GM23338 (cell line): ENCODE results near the gene ZBTB20. TPM values are rescaled to one million over a fixed set of nuclear protein-coding genes. Genes with fewer than 3 reads are reported as not detected.

ENCODE experiments used
- ATAC-seq: fragments of 200-7000 bp; cut with Tn5 transposase; 3 replicates; pipeline ENCODE4 v1.9.1; 2020
- DNase-seq: peaks from one replicate; pipeline ENCODE4 v3.0.0-alpha.2; 2015; ENCODE audit warnings: low spot score
- H2AFZ ChIP-seq: fragments of 200-600 bp; sonication (generic); 2 replicates; pipeline ENCODE4 v1.8.0; 2016; ENCODE audit warnings: antibody characterized with exemption, mild to moderate bottlenecking, moderate library complexity
- H3F3A ChIP-seq: fragments of 200-600 bp; sonication (generic); replicated peaks from 2 replicates; pipeline ENCODE4 v1.8.0; 2017; ENCODE audit warnings: antibody characterized with exemption, mixed run types, low read depth
- H3K27ac ChIP-seq: fragments of 200-600 bp; sonication (generic); 2 replicates; pipeline ENCODE4 v1.6.1; 2016; ENCODE audit warnings: low read depth
- H3K27me3 ChIP-seq: fragments of 200-600 bp; sonication (generic); 2 replicates; pipeline ENCODE4 v1.8.0; 2016; ENCODE audit warnings: mild to moderate bottlenecking, mixed run types, moderate library complexity; ENCODE audit not compliant: insufficient read depth
- H3K36me3 ChIP-seq: fragments of 200-600 bp; sonication (generic); 2 replicates; pipeline ENCODE4 v1.8.0; 2016; ENCODE audit warnings: mild to moderate bottlenecking; ENCODE audit not compliant: insufficient read depth
- H3K4me1 ChIP-seq: fragments of 200-600 bp; sonication (generic); 2 replicates; pipeline ENCODE4 v1.8.0; 2016; ENCODE audit warnings: mild to moderate bottlenecking, moderate library complexity; ENCODE audit not compliant: insufficient read depth
- H3K4me2 ChIP-seq: fragments of 200-600 bp; sonication (generic); 2 replicates; pipeline ENCODE4 v1.7.1; 2017; ENCODE audit warnings: mixed run types
- H3K4me3 ChIP-seq: fragments of 200-600 bp; sonication (generic); 2 replicates; pipeline ENCODE4 v1.6.1; 2016; ENCODE audit warnings: mixed run types
- H3K79me2 ChIP-seq: fragments of 200-600 bp; sonication (generic); replicated peaks from 2 replicates; pipeline ENCODE4 v1.8.0; 2017; ENCODE audit warnings: mild to moderate bottlenecking; ENCODE audit not compliant: insufficient read depth
- H3K9me2 ChIP-seq: fragments of 200-600 bp; sonication (generic); 2 replicates; pipeline ENCODE4 v1.8.0; 2017; ENCODE audit not compliant: insufficient read depth
- H4K20me1 ChIP-seq: fragments of 200-600 bp; sonication (generic); replicated peaks from 2 replicates; pipeline ENCODE4 v1.8.0; 2017; ENCODE audit warnings: mild to moderate bottlenecking; ENCODE audit not compliant: insufficient read depth
- H3K27ac Mint-ChIP-seq: 2 replicates; pipeline ENCODE4 v1.8.0; 2020; ENCODE audit warnings: inconsistent platforms, mild to moderate bottlenecking, moderate library complexity, mixed read lengths
- H3K27me3 Mint-ChIP-seq: 3 replicates; pipeline ENCODE4 v1.8.0; 2022; ENCODE audit warnings: low read depth, mild to moderate bottlenecking, moderate library complexity, mixed read lengths, inconsistent platforms; ENCODE audit not compliant: insufficient read depth, poor library complexity
- H3K36me3 Mint-ChIP-seq: 3 replicates; pipeline ENCODE4 v1.8.0; 2021; ENCODE audit warnings: low read depth, mild to moderate bottlenecking, inconsistent platforms, moderate library complexity, mixed read lengths
- H3K4me1 Mint-ChIP-seq: 3 replicates; pipeline ENCODE4 v1.8.0; 2020; ENCODE audit warnings: mild to moderate bottlenecking, inconsistent platforms, mixed read lengths
- H3K4me3 Mint-ChIP-seq: 3 replicates; pipeline ENCODE4 v1.8.0; 2021; ENCODE audit warnings: moderate library complexity, mild to moderate bottlenecking, inconsistent platforms, mixed read lengths
- H3K9me3 Mint-ChIP-seq: 3 replicates; pipeline ENCODE4 v1.8.0; 2020; ENCODE audit warnings: moderate library complexity, mild to moderate bottlenecking, inconsistent platforms, mixed read lengths
- CREB1 ChIP-seq: fragments of 250-450 bp; sonication (Bioruptor Pico); IDR thresholded peaks from 2 replicates; pipeline ENCODE4 v1.5.0; 2020; ENCODE audit warnings: low read depth, mild to moderate bottlenecking, moderate library complexity
- CTCF ChIP-seq, 2 experiments: fragments of 200-600 bp in 1 of 2; sonication (generic) in 1 of 2; conservative IDR thresholded peaks; 2 replicates each; pipeline versions ENCODE4 v1.5.1 to v1.6.1; 2016 to 2017; ENCODE audit warnings: antibody characterized with exemption in 2 of 2, low read depth in 2 of 2, mild to moderate bottlenecking in 2 of 2, moderate library complexity in 1 of 2
- ETS1 ChIP-seq: IDR thresholded peaks from 2 replicates; pipeline ENCODE4 v1.6.1; 2016; ENCODE audit warnings: antibody characterized with exemption
- EZH2 ChIP-seq: fragments of 200-600 bp; sonication (generic); IDR thresholded peaks from one replicate; pipeline ENCODE4 v1.8.0; 2017; ENCODE audit warnings: antibody characterized with exemption, mild to moderate bottlenecking, low read depth; ENCODE audit not compliant: unreplicated experiment
- EZH2phosphoT487 ChIP-seq: fragments of 200-600 bp; sonication (generic); IDR thresholded peaks from one replicate; pipeline ENCODE4 v1.8.1; 2018; ENCODE audit warnings: antibody characterized with exemption; ENCODE audit not compliant: unreplicated experiment
- JUNB ChIP-seq: IDR thresholded peaks from one replicate; pipeline ENCODE4 v1.6.1; 2016; ENCODE audit warnings: antibody characterized with exemption; ENCODE audit not compliant: unreplicated experiment
- NANOG ChIP-seq: IDR thresholded peaks from 2 replicates; pipeline ENCODE4 v1.6.1; 2016; ENCODE audit warnings: antibody characterized with exemption, borderline replicate concordance
- POLR2AphosphoS5 ChIP-seq: IDR thresholded peaks from 2 replicates; pipeline ENCODE4 v1.6.1; 2016; ENCODE audit warnings: antibody characterized with exemption, low read depth
- REST ChIP-seq: IDR thresholded peaks from one replicate; pipeline ENCODE4 v1.6.1; 2018; ENCODE audit warnings: antibody characterized with exemption; ENCODE audit not compliant: unreplicated experiment
- STAT1 ChIP-seq: IDR thresholded peaks from one replicate; pipeline ENCODE4 v1.6.1; 2016; ENCODE audit warnings: antibody characterized with exemption; ENCODE audit not compliant: unreplicated experiment
- ZNF114 ChIP-seq: fragments of 250-450 bp; sonication (Bioruptor Pico); IDR thresholded peaks from 2 replicates; pipeline ENCODE4 v1.5.0; 2020; ENCODE audit warnings: mild to moderate bottlenecking, moderate library complexity
- ZNF331 ChIP-seq: fragments of 250-450 bp; sonication (Bioruptor Pico); IDR thresholded peaks from 2 replicates; pipeline ENCODE4 v1.5.0; 2020; ENCODE audit warnings: low read depth, mild to moderate bottlenecking, moderate library complexity
- ZNF462 ChIP-seq: fragments of 250-450 bp; sonication (Bioruptor Pico); IDR thresholded peaks from 2 replicates; pipeline ENCODE4 v1.5.0; 2020; ENCODE audit warnings: mild to moderate bottlenecking, moderate library complexity
- polyA plus RNA-seq: library from polyadenylated mRNA; unstranded; fragments of >200 nt; fragmentation: Nextera tagmentation; extraction: Ambion mirVana; gene quantifications from 2 replicates; pipeline ENCODE4 v1.2.1, GENCODE V29; 2016
- total RNA-seq: library from RNA; depleted of rRNA; stranded (reverse); fragments of >200 nt; shearing (Covaris generic); gene quantifications from 2 replicates; pipeline ENCODE4 v1.2.3, GENCODE V29; 2014

ZBTB20 gene
- total and polyA plus RNA-seq, 2 experiments from 2014 or later, result 2.0 to 3.3 TPM

GRCh38 chr3:114746502-114746901, 400.6 kb downstream of the ZBTB20 start:
- H3K9me2 ChIP-seq, result no peaks in the 10 kb centered on the region
- no peak overlapping the region for H3K27ac Mint-ChIP-seq
- no peak overlapping the region for H3K4me3 ChIP-seq

More at GRCh38 chr3:114746502-114746901, 400.6 kb downstream of the ZBTB20 start:
- no peak for DNase-seq
- no peaks in the 10 kb centered on the region for H3K27me3 Mint-ChIP-seq
- Histone ChIP-seq H3K36me3 (no peaks in the 10 kb centered on the region), H3K27ac (no peak overlapping the region), H4K20me1 (no peaks in the 10 kb centered on the region), H3F3A (no peaks in the 10 kb centered on the region), H3K79me2 (no peaks in the 10 kb centered on the region), H3K4me1 (no peaks in the 10 kb centered on the region), H2AFZ (no peak overlapping the region), H3K4me2 (no peak overlapping the region), H3K27me3 (no peaks in the 10 kb centered on the region)
- ATAC-seq, result no peak
- TF ChIP-seq STAT1 (no peak), JUNB (no peak), ZNF114 (CRISPR knock-in tag) (no peak), CTCF (conservative IDR thresholded peaks at IDR 0.05; ENCODE audit: low read depth in 2 of 2) (no peak), CREB1 (CRISPR knock-in tag) (no peak), ZNF462 (no peak), EZH2 (no peak), ETS1 (no peak), ZNF331 (CRISPR knock-in tag) (no peak), EZH2phosphoT487 (no peak), REST (no peak), POLR2AphosphoS5 (no peak), NANOG (no peak)
- H3K36me3 Mint-ChIP-seq, result no peaks in the 10 kb centered on the region
- no peak overlapping the region for H3K4me3 Mint-ChIP-seq
- H3K4me1 Mint-ChIP-seq, result no peaks in the 10 kb centered on the region
- H3K9me3 Mint-ChIP-seq, result no peaks in the 10 kb centered on the region
